ENCODE results near the gene BCL2L15.

- TF ChIP-seq CTCF (IDR thresholded peaks at IDR 0.05; ENCODE audit: borderline replicate concordance, extremely low read depth, low read length, poor library complexity, severe bottlenecking) (peak; percentile 40), EZH2 (IDR thresholded peaks at IDR 0.05; ENCODE audit: borderline replicate concordance, low read depth, low read length, severe bottlenecking) (no peak)
These were observed 13.1 kb downstream of the BCL2L15 start for GRCh38 chr1:113874012-113874879.
